Measurements from ENCODE around the gene NPHP4. TPM values are rescaled to one million over a fixed set of nuclear protein-coding genes. Genes with fewer than 3 reads are reported as not detected.

The NPHP4 gene
- total RNA-seq, 1 donor from 2014 or later = 16.1 TPM

DNA sequence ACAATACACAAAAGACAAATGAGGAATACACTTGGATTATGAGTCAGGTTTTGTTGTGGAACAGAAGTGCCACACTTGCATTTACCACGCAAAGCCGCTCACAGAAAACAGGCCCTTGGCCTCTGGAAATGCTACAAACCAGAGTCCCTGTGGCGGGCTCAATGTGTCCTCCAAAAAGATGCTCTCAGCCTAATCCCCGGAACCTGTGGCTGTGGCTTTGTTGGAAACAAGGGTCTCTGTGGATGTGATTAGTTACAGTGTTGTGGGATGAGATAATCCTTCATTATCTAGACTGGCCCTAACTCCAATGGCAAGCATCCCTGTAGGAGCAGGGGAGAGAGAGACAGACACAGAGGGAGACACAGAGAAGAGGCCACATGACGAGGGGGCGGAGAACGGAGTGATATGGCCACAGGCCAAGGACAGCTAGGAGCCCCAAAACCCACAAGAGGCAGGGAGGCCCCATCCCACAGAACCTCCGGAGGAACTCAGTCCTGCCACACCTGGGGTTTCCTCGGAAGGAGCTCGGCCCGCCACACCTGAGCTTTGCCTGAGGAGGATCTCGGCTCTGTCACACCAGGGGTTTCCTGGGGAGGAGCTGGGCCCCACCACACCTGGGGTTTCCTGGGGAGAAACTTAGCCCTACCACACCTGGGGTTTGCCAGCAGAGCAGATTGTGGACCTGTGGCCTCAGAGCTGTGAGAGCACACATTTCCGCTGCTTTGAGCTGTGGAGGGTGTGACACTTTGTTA, 55.4 kb downstream of the NPHP4 start:
- H3K27me3 ChIP-seq (ENCODE audit: low read depth) = no peaks in the 10 kb centered on the region
- H3K36me3 ChIP-seq = peaks cover 24% of the 10 kb centered on the region
- H3K4me1 ChIP-seq = no peaks in the 10 kb centered on the region
- no peaks in the 10 kb centered on the region for H3K9me3 ChIP-seq
- intact Hi-C loops (cut with DNase I) = no loop called here
- no peak overlapping the region for H3K4me3 ChIP-seq
- TF ChIP-seq CTCF (IDR thresholded peaks at IDR 0.05) = no peak
- H3K27ac ChIP-seq = no peak overlapping the region
- no peak for ATAC-seq
- no peak for DNase-seq

GRCh38 chr1:5936126-5936525, 56.1 kb downstream of the NPHP4 start:
- Histone ChIP-seq H3K4me3 (no peak overlapping the region), H3K9me3 (no peaks in the 10 kb centered on the region), H3K4me1 (no peaks in the 10 kb centered on the region), H3K27ac (no peak overlapping the region), H3K27me3 (ENCODE audit: low read depth) (no peaks in the 10 kb centered on the region), H3K36me3 (peaks cover 26% of the 10 kb centered on the region)
- TF ChIP-seq CTCF (IDR thresholded peaks at IDR 0.05) = no peak
- DNase-seq = no peak
- intact Hi-C loops (cut with DNase I) = no loop called here
- ATAC-seq = no peak

- DNase-seq = no peak
- Histone ChIP-seq H3K36me3 (peaks cover 29% of the 10 kb centered on the region), H3K9me3 (no peaks in the 10 kb centered on the region), H3K4me1 (no peaks in the 10 kb centered on the region), H3K27ac (no peak overlapping the region), H3K27me3 (ENCODE audit: low read depth) (no peaks in the 10 kb centered on the region), H3K4me3 (no peak overlapping the region)
- no peak for TF ChIP-seq CTCF (IDR thresholded peaks at IDR 0.05)
- no peak for ATAC-seq
- intact Hi-C loops (cut with DNase I) = no loop called here
Measured at GRCh38 chr1:5935026-5935425, 57.2 kb downstream of the NPHP4 start.

DNA sequence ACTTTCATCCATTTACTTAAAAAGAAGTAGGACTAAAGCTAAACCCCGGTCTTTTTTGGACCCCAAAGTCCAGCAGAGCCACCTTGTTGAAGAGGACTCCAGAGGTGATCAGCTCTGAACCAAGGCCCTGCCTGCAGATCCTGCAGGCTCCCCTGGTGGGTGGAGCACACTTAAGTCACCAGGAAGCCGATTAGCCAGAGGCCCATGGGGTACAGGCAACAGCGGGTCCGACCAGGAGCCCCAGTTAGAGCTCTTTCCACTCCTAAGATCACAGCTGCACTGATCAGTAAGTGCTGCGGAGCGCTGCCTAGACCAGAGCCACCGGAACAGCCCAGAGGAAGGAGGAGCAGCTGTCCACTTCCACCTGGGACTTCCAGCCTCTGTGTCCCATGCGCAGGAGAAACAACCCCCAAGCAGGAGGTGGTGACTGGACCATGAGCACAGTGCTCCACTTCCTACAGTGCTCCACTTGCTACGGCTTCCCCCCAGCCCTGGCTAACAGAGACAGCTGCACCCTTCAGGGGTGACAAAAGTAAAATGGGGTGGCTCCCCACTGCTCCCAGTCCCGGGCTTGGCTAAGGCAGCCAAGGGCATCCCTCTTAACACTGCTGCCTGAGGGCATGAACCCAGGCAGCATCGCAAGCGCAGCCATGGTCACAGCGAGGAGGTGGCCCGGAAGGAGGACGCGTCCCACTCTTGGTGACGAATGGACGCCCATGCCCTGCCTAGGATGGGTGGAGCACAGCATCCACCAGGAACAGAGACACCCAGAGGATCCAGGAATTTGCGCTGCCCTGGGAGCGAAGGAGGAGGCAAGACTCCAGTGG, 58.0 kb downstream of the NPHP4 start:
- H3K4me1 ChIP-seq = no peaks in the 10 kb centered on the region
- no peaks in the 10 kb centered on the region for H3K27me3 ChIP-seq (ENCODE audit: low read depth)
- no peaks in the 10 kb centered on the region for H3K9me3 ChIP-seq
- no peak for DNase-seq
- H3K36me3 ChIP-seq = peaks cover 29% of the 10 kb centered on the region
- TF ChIP-seq CTCF (IDR thresholded peaks at IDR 0.05) = no peak
- no peak for ATAC-seq
- H3K4me3 ChIP-seq = no peak overlapping the region
- intact Hi-C loops (cut with DNase I) = no loop called here
- H3K27ac ChIP-seq = no peak overlapping the region

- no peak for DNase-seq
- peaks cover 29% of the 10 kb centered on the region for H3K36me3 ChIP-seq
Measured at GRCh38 chr1:5933676-5934057, 58.6 kb downstream of the NPHP4 start.

More at GRCh38 chr1:5933676-5934057, 58.6 kb downstream of the NPHP4 start:
- no peak for TF ChIP-seq CTCF (IDR thresholded peaks at IDR 0.05)
- Histone ChIP-seq H3K9me3 (no peaks in the 10 kb centered on the region), H3K4me3 (no peak overlapping the region), H3K27ac (no peak overlapping the region), H3K4me1 (no peaks in the 10 kb centered on the region), H3K27me3 (ENCODE audit: low read depth) (no peaks in the 10 kb centered on the region)
- intact Hi-C loops (cut with DNase I) = no loop called here
- ATAC-seq = no peak
